ENCODE data around the gene MTG2. TPM values are rescaled to one million over a fixed set of nuclear protein-coding genes. Genes with fewer than 3 reads are reported as not detected.

MTG2 gene
- total RNA-seq, 1 donor from 2014 or later, result 14.9 TPM

DNA sequence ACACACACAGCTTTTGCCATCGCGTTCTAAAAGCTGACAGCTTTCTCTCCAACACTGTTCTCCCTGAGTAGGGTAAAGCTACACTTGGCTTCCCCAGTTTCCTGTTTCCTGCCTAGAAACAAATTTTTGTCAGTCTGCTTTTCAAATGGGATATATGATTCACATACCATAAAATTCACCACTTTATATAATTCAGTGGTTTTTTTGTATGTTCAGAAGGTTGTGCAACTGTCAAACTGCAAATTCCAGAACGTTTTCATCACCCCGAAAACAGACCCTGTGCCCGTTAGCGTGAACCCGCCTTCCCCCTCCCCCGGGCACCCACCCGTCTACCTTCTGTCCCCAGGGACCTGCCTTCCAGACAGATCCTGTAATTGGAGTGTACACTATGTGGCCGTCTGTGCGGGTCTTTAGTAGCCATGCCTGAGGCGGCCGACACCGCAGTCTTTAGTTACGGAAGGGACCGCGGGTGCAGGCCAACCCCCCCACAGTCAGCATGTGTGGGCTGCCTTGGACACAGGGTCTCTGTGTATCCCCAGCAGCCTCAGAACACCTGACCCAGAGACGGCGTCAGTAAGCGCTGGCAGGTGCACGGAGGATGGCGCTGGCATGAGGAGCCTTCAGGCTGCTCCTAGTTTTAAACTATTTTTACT is 20.7 kb downstream of the MTG2 start:
- H3K4me3 ChIP-seq (ENCODE audit: low read depth, low read length), result no peak overlapping the region
- TF ChIP-seq CTCF (conservative IDR thresholded peaks at IDR 0.05; ENCODE audit: low read depth, low read length), result no peak
- DNase-seq (ENCODE audit: low read depth), result no peak

GRCh38 chr20:62205618-62206387 is 23.0 kb downstream of the MTG2 start:
- TF ChIP-seq CTCF (conservative IDR thresholded peaks at IDR 0.05; ENCODE audit: low read depth, low read length), result no peak
- no peak for DNase-seq (ENCODE audit: low read depth)
- H3K4me3 ChIP-seq (ENCODE audit: low read depth, low read length), result no peak overlapping the region

- TF ChIP-seq CTCF (conservative IDR thresholded peaks at IDR 0.05; ENCODE audit: low read depth, low read length), result no peak
- no peak overlapping the region for H3K4me3 ChIP-seq (ENCODE audit: low read depth, low read length)
- DNase-seq (ENCODE audit: low read depth), result no peak
These were observed 23.6 kb downstream of the MTG2 start for GRCh38 chr20:62206388-62206775.

DNA sequence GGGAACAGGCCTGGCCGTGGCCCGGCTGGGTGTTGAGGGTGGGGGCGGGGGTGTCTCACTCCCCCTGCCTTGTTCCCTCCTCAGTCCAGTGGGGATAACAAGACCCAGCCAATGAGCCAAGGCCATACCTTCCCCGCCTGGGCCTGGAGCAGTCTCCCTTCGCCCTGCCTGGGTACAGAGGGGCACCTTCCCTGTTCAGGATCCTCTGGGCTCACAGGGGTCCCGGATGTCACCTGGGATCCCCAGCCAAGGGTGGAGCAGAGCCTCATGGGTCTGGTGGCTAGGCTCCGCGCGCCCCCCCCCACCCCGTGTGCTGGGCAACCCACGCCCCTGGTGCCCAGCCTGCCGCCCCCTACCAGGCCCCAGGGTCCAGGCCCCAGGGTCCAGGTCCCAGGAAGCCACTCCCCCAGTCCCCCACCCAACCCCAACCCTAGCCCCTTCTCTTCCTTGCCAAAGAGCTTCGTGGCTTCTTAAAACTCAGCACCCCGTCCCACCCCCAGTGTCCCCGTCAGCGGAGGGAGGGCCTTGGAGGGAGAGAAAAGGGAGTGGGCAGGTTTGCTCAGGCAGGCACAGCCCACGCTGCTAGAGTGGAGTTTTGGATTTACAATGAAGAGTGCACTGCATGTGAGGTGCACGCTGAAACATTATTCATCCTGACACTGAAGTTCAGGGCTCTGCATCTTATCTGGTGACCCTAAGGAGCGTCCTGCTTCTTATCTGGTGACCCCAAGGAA is 25.4 kb downstream of the MTG2 start:
- no peak overlapping the region for H3K4me3 ChIP-seq (ENCODE audit: low read depth, low read length)
- no peak for DNase-seq (ENCODE audit: low read depth)
- TF ChIP-seq CTCF (conservative IDR thresholded peaks at IDR 0.05; ENCODE audit: low read depth, low read length), result no peak

DNA sequence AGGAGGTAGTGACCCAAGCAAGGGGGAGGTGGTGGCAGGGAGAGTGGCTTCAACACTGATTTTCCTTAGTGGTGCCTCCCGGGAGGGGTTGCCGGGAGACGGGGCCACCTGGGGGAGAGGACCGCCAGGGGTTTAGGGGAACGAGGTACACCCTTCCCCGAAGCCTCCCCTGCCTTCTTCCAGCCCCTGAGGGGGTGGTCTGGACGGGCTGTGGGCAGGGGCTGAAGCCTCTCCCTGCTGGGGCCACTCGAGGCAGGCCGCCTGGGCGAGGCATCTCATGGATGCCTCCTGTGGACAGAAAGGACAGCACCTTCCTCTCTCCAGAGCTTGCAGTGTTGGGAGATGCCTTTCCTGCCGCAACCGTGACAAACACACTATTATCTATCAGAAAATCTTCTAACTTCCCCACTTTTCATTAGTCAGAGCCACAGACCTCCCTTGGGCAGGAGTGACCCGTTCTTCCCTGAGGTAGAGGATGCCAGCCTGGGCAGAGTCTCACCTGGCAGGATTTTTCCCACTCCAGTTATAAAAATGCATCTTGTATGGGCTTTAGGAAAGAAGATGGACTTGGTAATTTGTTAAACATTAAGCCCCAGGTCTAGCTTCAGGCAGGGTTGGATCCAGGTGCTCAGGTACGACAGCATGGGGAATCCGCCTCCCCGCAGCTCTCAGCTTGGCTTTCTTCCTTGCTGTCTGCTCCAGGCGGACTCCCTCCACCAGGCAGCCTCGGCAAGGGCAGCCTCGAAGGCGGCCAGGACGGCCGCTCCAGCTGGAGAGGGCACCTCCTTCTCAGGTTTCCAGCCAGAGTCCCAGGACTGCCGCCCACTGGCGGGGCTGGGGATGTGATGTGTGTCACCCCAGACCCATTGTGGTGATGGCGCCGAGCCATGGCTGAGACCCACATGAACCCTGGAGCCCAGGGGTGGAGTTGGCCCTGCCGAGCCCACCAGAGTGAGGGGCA is 26.2 kb downstream of the MTG2 start:
- H3K4me3 ChIP-seq (ENCODE audit: low read depth, low read length), result no peak overlapping the region
- TF ChIP-seq CTCF (conservative IDR thresholded peaks at IDR 0.05; ENCODE audit: low read depth, low read length), result peak; percentile 9
- no peak for DNase-seq (ENCODE audit: low read depth)

- DNase-seq (ENCODE audit: low read depth), result no peak
- TF ChIP-seq CTCF (conservative IDR thresholded peaks at IDR 0.05; ENCODE audit: low read depth, low read length), result no peak
- no peak overlapping the region for H3K4me3 ChIP-seq (ENCODE audit: low read depth, low read length)
These were observed 27.1 kb downstream of the MTG2 start for GRCh38 chr20:62209850-62210495.

All from epithelial cell of proximal tubule (primary cell).